Activated CD8-positive, alpha-beta memory T cell treated with anti-CD3 and anti-CD28 coated beads for 48 hours (primary cell): ENCODE measurements around the gene PXYLP1.

Source experiments
- DNase-seq, 3 experiments: peaks; one replicate each; pipeline ENCODE4 v3.0.0-alpha.2; 2020; ENCODE audit warnings: low read depth in 2 of 3, low spot score in 2 of 3

Gene PXYLP1

GRCh38 chr3:141342386-141342785, 110.8 kb downstream of the PXYLP1 start:
- no peak for DNase-seq

- DNase-seq: no peak
Observed at GRCh38 chr3:141343077-141343476, 111.5 kb downstream of the PXYLP1 start.

GRCh38 chr3:141343865-141344271, 112.2 kb downstream of the PXYLP1 start:
- DNase-seq: no peak
